HS-27A (cell line): Measurements from ENCODE around the gene EML3.
"Not testable (repeated sequence)": the region's sequence is repeated elsewhere in the genome, so short reads cannot be mapped to it uniquely, and the experiment has no call there.

ENCODE experiments used
- DNase-seq: peaks from one replicate; pipeline ENCODE4 v3.0.0-alpha.2; 2012; ENCODE audit warnings: low read depth, missing footprints

Gene EML3

GRCh38 chr11:62612366-62613290, at the start of gene EML3, which contains the start of gene ROM1:
Gene EML3, minus strand, starts transcription at chr11:62612775. Its CDS starts 318 bp downstream, at chr11:62612457.
Gene ROM1, plus strand, starts transcription at chr11:62613257. Its CDS starts 25 bp downstream, at chr11:62613282.
- DNase-seq = peak; percentile 64

DNA sequence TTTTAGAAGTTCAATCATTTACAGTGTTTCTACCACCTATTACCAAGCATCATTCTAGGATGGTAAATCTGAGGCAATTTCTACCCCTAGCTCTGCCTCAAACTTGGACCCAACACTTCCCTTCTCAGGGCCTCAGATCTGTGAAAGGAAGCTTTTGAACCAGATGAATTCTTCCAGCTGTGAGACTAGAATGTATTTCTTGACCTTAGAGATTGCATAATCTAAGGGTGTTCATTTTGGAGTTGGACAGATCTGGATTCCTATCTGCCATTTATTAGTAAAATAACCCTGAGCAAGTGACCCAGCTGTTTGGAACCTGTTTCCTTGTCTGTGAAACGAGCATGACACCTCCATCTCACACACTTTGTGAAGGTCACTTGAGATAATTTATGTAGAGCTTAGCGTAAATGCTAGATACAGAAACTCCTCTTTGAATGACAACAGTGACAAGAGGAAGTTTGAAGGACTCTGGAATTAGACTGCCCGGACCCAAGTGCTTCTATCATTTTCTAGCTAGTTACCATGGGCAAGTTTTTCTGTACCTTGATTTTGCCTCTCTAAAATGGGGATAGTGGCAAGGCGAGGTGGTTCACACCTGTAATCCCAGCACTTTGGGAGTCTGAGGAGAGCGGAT, 44.3 kb upstream of the EML3 start:
- no peak for DNase-seq

GRCh38 chr11:62654297-62654696, 41.7 kb upstream of the EML3 start:
- DNase-seq = no peak

DNA sequence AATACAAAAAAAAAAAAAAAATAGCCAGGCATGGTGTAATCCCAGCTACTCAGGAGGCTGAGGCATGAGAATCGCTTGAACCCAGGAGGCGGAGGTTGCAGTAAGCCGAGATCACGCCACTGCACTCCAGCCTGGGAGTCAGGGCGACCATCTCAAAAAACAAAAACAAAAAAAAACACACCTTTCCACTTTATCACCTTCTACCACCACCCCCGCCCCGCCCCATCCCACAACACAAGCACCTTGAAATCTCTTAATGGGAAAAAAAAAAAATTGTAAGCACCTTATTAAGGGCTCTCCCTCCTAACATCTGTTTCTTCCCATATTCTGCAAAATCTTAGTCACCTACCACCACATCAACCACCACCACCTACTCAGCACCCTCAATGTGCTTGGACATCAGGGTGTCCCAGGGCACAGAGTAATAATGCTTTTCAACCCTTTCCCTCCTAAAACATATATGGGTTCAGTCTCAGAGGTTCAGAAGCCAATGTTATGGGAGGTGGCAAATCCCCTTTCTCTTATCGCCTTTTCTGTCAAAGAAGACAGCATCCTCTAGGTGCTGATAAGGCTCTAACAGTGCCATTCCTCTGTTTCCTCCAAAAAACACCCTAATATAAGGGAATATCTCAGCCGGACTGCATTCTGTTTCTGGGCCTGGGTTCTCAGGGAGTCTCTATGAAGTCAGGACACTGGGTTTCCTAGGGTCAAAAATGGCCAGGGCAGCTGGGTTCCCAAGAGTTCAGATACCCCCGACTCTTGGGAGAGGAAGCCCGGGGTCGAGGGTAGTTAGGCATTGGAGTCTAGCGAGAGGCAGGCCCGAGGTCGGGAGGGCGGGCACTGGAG, 39.8 kb upstream of the EML3 start:
- peak; percentile 23 for DNase-seq

GRCh38 chr11:62650283-62650682, 37.7 kb upstream of the EML3 start:
- not testable (repeated sequence) for DNase-seq

DNA sequence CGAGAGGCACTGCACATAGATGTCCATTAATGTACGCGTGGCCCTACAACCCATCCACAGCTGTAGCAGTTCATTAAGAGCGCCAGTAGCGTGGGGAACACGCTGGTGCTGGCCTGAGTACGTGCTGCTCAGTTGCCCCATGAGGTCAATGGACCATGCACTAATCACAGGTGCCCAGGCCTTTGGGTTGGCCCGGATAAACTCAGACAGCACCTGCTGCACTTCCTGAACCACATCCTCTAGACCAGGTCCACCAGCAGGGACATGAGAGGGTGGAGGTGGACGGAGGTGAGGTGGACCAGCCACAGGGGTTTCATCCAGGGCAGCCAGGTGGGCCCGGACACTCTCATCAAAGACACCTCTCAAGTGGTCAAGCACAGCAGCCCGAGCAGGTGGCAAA, 36.9 kb upstream of the EML3 start:
- no peak for DNase-seq

DNA sequence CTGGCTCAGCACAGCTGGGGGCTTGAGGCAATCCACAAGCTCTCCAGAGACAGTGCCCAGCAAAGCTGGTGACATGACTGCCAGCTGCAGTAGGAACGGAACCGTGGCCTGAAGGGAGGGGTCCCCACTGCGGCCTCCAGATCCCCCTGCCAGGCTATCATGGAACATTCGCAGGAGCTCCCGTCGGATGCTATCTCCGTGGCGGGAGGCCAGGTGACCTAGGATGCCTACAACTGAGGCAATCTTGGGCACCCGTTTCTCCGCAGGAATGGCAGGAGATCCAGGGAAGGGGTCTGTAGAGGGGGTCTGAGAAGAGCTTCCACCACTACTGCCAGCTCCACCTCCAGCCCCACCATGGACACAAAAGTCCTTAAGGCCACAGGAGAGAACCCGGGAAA, 36.4 kb upstream of the EML3 start:
- DNase-seq = no peak

DNA sequence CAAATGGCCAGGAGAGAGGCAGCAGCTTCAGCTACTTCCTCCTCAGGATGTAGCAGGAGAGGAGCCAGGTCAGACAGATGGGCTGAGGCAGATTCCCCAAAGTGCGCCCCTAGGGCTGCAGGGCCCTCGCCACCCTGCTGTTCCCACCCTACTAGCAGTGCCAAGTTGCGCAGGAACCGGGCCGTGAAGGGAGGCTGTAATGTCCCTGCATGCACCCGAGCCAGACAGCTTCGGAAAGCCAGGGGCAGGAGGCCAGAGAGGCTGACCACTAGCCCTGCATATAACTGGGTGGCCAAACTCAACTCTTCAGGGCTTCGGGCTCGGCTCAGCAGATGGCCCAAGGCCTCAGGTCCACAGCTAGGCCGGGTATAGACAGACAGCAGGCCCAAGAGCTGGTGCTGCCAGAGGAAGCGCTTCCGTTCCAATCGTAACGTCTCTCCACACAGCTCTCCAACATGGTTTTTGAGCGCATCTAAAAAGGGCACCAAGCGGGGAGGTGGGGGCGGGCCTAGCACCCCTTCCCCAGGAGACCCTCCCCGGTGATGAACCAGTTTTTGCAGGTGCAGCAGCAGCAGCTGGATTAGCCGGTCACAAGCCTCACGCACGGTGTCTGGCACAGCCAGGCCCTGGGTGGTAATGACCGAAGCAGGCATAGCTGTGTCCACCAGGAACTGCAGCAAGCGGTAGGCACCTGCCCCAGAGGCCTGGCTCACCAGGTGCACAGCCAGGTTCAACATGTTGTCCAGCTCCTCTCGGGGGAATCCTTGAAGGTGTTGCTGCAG, 35.8 kb upstream of the EML3 start:
- no peak for DNase-seq

DNA sequence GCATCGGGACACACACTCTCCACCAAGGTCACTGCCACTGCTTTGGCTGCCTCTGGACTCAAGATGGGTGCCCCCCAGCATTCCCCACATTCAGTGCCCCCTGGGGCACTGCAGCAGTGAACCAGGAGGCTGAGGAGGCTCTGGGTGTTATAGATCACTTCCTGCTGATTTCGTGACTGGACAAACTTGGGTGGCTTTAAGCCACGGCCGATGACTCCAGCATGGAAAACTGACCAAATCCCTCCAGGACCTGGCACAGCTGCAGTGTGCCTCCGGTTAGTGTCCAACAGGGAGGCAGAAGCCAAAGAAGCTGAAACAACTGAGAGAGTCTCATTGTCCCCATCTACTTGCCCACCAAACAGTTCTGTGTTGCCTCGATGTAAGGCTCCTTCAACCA, 35.0 kb upstream of the EML3 start:
- no peak for DNase-seq

DNA sequence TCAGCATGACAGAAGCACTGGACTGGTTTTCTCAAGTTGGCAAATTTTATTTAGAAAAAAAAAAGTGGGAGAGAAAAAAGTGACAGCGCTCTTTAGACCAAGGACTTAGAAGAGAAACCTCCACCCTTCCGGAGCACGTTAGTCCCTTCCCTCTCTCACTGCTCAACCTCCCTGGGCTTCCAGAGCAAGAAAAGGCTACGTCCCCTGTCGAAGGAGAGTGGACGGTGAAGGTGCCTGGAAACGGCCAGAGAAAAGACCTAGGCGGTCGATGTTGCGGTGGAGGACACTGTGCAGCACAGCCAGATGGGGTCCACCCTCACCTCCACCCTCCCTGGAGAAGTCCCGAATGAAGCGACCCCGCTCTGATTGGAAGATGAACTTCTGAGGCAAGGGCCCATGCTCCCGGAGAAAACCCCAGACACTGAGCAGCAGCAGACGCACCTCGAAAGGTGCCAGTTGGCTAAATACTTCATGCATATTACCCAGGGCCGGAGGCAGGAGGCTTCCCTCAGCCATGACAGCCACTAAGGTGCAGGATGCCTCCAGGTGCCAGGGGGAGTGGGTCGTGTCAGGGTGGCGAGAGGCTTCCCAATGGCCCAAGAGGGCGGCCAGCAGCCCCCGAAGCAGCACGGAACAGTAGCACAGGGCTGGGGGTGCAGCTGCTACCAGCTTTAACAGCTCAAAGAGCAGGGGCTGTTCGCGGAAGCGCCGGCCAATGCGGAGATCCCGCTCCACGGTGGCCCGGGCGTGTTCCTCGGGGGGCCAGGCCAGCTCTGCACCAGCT, 34.4 kb upstream of the EML3 start:
- no peak for DNase-seq

- DNase-seq = peak; percentile 95
Measured at GRCh38 chr11:62645946-62646824, 33.6 kb upstream of the EML3 start, which contains the start of gene GANAB. Gene GANAB, minus strand, starts transcription at chr11:62646613. Its CDS starts 14 bp downstream, at chr11:62646599.

DNA sequence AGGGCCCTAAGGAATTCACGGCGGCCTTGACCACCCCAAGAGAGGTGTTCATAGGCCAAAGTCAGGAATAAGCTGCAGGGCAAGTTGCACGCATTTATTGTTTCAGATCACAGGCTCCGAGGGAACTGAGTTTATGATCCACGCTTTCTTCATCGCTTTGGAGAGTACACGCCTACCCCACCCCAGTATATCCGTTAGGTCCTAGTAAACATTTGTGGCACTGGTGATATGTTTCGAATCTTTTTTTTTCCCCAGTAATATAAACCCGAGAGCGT, 33.0 kb upstream of the EML3 start:
- DNase-seq = no peak

- no peak for DNase-seq
Measured at GRCh38 chr11:62644220-62644619, 31.6 kb upstream of the EML3 start.

GRCh38 chr11:62632492-62632891, 19.9 kb upstream of the EML3 start:
- no peak for DNase-seq

- DNase-seq = no peak
Measured at GRCh38 chr11:62627713-62628112, 15.1 kb upstream of the EML3 start.

DNA sequence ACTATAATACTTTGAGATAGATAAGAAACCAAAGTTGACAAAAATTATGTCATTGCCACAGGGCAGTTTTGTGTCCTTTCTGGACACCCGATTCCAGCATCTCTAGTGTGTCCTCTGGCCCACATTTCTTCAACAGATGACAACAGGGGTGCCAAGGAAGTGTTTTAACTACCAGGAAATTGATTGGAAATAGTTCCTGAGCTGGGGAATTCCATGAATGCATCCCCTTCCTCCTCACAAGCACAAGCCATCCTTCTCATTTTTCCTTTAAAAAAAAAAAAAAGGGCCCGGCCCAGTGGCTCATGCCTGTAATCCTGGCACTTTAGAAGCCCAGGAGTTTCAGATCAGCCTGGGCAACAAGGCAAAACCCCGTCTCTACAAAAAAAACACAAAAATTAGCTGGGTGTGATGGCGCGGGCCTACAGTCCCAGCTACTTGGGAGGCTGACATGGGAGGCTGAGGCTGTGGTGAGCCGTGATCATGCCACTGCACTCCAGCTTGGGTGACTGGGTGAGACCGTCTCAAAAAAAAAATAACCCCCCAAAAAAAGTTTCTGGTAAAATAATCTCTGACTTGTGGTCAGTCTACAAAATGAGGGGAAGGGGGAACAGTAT, 10.0 kb upstream of the EML3 start:
- no peak for DNase-seq

GRCh38 chr11:62621567-62622470, 9.2 kb upstream of the EML3 start, which contains the start of gene B3GAT3:
Gene B3GAT3, minus strand, starts transcription at chr11:62621986. Its CDS starts 39 bp downstream, at chr11:62621947.
- peak; percentile 99 for DNase-seq

- DNase-seq = no peak
Measured at GRCh38 chr11:62621027-62621566, 8.5 kb upstream of the EML3 start.
